Effector CD8-positive, alpha-beta T cell (primary cell): ENCODE results near the gene IL1R1.
"Not testable (repeated sequence)": the region's sequence is repeated elsewhere in the genome, so short reads cannot be mapped to it uniquely, and the experiment has no call there.

ENCODE experiments used
- DNase-seq: peaks from one replicate; lab custom pipeline; 2025; lab: John Stamatoyannopoulos, UW

The IL1R1 gene

GRCh38 chr2:102110596-102111334 lies 31.8 kb upstream of the IL1R1 start:
- no peak for DNase-seq

DNA sequence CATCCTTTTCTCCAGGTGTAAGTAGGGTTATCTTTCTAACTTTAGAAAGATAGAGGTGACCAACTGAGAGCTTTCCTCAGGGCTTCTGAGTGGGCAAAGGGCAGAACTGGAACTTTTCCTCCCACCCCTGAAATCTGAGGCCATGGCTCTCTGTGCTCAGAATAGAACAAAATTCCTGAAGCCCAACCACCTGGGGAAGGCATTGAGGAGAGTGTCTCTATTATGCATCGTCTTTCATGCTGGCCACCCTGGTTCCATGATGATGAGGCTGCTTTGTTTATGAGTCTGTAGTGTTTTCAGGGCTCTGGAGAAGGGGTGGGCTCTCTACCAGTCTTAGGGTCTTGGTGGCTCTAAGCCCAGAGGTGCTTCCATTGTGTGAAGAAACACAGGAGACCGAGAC lies 30.7 kb upstream of the IL1R1 start:
- no peak for DNase-seq

GRCh38 chr2:102112271-102112670 lies 30.3 kb upstream of the IL1R1 start:
- DNase-seq = no peak

DNA sequence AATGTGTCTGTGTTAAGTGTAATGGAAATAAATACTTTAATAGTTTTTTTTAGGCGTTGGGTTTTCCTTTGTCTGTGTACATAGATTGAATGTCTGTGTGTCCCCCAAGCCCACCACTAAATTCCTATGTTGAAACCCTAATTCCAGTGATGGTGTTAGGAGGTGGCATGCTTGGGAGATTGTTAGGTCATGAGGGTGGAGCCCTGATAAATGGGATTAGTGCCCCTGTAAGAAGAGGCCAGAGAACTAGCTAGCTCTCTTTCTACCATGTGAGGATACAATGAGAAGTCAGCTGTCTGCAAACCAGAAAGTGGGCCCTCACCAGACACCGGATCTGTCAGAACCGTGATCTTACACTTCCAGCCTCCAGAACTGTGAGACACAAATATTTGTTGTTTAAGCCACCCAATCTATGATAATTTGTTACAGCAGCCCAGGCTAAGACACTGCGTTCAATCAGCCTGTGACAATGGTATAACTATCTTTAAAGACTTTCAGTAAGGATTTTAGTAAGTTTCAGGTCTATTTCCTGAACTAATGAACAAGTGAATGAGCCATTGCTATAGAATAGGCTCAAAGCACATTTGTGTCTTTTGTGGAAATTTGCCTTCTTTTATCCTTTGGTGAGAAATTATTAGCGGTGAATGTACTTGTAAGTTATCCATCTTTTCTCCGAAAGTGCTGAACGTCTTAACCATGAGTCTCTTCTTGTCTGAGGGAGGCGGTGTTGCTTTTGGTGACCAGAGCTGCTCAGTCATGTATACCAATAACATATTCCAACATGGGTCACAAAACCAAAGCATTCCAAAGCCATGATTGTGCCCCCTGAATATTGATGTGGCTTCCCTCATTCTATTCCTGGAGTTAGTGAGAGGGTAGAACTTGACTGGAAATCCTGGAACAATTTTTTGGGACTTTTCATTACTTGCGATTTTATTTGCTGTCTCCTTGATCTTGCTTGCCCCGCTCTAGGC lies 29.6 kb upstream of the IL1R1 start:
- no peak for DNase-seq

DNA sequence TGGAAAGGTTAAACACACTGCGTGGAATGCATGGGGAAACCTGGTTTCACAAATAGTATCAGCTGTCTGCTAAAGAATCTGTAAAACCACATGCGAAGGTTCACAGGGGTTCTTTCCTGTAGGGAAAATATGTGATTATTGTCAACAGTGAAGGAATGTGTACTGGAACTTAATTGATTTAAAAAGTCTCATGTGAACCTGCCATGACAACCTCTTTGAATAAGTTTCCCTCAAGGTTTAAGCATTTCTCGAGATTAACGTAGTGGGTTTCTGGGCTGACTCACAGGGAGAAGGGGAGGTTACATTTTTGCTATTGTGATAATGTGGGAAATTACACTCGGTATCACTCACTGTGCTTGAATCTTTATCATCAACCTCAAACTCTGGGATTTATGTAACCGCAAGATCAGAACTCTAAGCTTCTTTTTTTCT lies 28.2 kb upstream of the IL1R1 start:
- DNase-seq = no peak

DNA sequence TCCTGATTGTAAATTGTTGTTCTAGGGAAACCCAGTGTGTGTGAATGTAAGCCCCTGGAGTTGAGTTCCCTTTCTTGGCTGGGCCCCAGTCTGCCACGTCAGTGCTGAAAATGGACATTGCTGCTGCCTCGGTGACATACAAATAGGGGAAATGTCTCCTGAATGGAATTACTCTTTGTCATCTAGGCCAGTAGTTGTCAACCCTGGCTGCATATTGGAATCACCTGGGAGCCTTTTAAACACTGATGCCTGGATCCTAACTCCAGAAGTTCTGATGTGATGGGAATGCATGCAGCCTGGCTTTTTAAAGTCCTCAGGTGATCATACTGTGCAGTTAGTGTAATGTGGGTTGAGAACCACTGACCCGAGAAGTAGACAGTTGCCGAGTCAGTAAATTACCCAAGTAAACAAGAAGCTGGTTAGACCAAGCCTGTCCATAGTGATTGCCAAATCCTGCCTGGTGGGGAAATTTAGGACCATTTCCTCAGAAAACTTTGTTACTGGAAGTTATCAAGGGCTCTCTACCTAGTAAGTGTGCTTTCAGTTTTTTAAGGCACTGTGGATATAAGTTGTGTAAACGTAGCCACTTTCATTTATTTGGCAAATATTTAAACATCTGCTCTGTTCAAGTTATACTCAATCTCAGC lies 27.6 kb upstream of the IL1R1 start:
- no peak for DNase-seq

DNA sequence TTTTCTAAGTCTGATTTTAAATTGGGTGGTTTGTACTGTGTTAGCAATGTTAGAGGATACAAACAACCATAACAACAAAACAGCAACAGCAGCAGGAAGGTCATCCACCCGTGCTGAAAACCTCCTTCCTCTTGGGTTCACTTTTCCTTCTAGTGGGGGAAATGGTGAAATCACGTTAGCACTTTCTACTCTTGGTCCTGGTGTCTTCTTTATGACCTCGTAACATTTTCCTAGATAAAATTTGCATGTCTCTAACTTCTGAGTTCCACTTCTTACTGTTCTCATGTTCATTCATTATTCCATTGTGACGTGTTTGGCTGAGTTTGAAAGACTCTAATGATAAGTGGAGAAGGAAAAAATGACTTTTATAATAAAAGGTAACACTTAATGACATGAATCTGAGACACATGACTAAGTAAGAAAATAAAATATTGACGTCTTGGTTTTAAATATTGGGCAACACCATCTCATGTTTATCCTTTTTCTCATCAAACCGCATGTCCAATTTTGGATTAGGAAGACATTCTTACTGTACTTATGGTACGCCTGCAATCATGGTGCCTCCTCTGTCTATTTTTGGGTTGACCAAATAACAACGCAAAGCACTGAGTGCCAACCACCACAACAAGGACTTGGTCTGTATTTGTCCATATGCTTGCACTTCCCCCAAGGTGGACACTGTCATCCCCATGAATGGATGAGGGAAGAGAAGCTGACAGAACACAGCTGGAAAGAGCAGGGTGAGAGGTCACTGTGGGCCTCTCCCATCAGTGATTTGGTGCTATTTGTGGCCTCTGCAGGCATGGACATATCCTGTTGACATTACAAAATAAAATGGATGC lies 25.7 kb upstream of the IL1R1 start:
- no peak for DNase-seq

DNA sequence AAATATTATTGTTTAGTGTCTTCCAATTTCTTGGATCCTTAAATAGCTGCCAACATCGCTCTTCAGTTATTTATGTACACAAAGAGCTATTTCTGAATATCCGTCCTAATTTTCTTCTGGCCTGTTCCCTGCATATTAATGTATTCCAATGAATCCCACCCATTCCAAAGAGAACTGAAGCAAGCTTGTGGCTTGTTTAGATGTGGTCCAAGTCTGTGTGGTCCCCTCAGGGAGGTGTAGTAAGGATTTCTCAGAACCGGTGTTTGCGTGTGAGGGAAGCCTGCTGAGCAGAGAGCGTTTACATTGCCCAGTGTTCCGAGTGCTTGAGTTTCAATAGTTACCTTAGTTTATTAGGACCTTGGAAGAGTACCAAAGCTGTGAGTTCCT lies 25.1 kb upstream of the IL1R1 start:
- no peak for DNase-seq

DNA sequence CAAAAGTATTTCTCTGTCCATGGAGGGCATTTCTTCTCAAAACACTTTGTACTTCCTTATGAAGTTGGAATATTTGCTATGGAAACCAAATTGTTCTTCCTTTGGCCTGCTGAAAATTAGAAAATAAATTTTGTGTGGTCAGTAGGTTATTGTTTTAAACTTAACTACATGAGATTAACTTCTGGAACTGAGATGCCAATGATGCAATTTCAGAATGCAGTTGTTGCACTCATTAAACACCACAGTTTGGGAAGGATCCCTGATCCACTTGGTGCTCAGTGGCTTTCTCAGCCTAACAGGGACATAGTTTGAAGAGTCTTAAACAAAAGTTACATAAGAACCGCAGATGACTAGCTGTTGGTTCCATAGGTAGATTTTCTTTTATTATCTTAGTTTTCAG lies 23.3 kb upstream of the IL1R1 start:
- no peak for DNase-seq

GRCh38 chr2:102120261-102120660 lies 22.3 kb upstream of the IL1R1 start:
- DNase-seq = no peak

GRCh38 chr2:102120701-102121159 lies 21.8 kb upstream of the IL1R1 start:
- DNase-seq = no peak

- no peak for DNase-seq
Measured at GRCh38 chr2:102122115-102122514, 20.4 kb upstream of the IL1R1 start.

GRCh38 chr2:102122909-102123308 lies 19.6 kb upstream of the IL1R1 start:
- DNase-seq = no peak

DNA sequence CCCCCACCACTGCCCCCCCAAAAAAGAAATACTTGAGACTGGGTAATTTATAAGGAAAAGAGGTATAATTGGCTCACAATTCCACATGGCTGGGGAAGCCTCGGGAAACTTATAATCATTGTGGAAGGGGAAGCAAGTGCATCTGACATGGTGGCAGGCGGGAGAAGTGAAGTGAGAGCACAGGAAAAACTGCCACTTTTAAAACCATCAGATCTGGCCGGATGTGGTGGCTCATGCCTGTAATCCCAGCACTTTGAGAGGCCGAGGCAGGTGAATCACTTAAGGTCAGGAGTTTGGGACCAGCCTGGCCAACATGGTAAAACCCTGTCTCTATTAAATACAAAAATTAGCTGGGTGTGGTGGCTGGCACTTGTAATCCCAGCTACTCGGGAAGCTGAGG lies 18.1 kb upstream of the IL1R1 start:
- not testable (repeated sequence) for DNase-seq

DNA sequence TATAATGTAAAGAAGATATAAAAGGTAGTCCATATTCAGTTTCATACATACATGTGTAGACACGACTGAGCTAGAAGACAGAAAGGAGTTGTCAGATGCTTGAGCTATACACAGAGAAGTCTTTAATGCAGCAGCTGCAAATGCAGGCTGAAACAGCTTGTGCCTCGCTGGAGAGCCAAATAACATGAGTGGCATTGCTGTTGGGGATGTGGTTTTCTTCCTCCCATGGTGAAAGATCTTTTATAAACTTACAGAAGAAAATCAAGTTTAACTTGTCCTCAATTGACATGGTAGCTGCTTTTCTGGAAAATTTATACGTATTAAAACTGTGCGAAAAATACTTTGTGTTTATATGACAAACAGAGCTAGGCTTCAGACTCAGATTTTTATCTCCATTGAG lies 16.4 kb upstream of the IL1R1 start:
- no peak for DNase-seq

DNA sequence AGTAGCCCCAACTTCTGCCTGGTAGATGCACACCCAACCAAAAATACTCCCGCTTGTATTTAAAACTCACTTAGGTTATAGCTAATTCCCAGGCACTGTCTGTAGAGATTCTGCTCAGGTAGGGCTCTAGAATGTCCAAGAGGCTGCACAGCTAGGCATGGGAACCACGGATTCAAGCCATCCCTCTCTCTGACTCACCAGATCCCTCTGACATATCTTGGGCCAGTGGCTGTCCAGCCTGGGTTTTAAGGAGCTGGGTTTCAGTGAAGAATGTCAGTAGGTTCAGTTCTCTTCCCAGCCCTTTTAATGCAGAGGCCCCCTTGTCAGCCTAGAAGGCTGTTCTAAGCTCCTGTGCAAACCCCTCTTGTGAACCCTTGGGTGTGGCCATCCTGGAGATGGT lies 15.9 kb upstream of the IL1R1 start:
- no peak for DNase-seq

DNA sequence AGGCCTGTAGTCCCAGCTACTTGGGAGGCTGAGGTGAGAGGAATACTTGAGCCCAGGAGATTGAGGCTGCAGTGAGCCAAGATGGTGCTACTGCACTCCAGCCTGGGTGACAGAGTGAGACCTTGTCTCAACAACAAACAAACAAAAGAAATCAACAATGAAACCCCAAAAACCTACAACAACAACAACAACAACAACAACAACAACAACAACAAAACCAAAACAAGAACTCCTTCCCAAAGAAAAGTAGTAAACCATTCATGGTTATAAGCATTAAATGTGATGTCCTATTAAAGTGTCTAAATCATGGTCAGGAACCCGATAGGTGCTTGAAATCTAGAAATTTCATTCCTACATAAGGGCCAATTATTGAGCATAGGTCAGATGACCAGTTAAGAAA lies 13.5 kb upstream of the IL1R1 start:
- no peak for DNase-seq

- DNase-seq = no peak
Measured at GRCh38 chr2:102129951-102130646, 12.4 kb upstream of the IL1R1 start.

GRCh38 chr2:102130647-102130991 lies 11.9 kb upstream of the IL1R1 start:
- no peak for DNase-seq

DNA sequence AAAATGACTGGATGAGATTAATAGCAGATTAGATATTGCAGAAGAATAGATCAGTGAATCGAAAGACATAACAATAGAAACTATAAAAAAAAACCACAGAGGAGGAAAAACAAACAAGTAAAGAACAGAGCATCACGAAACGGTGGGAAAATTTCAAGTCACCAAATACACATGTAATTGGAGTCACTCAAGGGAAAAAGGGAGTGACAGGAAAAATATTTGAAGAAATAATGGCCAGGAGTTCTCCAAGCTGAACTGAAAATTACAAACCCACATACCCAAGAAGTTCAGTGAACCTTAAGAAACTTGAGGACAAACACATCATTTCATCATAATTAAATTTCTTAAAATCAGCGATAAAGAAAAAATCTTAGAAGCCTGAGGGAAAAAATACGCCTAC lies 11.0 kb upstream of the IL1R1 start:
- no peak for DNase-seq

GRCh38 chr2:102137138-102137537 lies 5.4 kb upstream of the IL1R1 start:
- no peak for DNase-seq
